ENCODE data around the gene NOSIP.

DNA sequence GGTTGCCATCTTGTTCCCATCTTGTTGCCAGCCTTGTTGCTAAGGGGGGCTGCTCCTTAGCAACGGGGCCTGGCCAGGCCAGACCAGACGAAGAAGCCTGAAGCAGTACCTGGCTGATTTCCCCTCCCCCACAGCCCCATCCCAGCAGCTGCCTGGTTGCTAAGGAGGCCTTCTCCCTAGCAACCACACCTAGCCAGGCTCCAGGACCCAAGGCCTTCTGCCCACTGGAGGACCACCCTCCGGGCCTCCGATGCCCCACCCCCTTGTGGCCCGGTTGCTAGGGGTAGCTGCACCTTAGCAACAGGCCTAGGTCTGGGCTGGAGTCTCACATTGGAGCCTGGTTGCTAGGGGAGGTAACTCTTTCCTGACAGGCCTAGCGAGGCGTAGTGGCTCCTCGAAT lies 4.7 kb upstream of the NOSIP start:
- TF ChIP-seq, protein P1, sequence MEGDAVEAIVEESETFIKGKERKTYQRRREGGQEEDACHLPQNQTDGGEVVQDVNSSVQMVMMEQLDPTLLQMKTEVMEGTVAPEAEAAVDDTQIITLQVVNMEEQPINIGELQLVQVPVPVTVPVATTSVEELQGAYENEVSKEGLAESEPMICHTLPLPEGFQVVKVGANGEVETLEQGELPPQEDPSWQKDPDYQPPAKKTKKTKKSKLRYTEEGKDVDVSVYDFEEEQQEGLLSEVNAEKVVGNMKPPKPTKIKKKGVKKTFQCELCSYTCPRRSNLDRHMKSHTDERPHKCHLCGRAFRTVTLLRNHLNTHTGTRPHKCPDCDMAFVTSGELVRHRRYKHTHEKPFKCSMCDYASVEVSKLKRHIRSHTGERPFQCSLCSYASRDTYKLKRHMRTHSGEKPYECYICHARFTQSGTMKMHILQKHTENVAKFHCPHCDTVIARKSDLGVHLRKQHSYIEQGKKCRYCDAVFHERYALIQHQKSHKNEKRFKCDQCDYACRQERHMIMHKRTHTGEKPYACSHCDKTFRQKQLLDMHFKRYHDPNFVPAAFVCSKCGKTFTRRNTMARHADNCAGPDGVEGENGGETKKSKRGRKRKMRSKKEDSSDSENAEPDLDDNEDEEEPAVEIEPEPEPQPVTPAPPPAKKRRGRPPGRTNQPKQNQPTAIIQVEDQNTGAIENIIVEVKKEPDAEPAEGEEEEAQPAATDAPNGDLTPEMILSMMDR (IDR thresholded peaks at IDR 0.05 in 4 of 5, conservative IDR thresholded peaks at IDR 0.05 in 1 of 5): no peak
- TF ChIP-seq POLR2A (IDR thresholded peaks at IDR 0.05): no peak
